GM21786 (cell line): ENCODE measurements around the gene DVL3.
"Not testable (repeated sequence)": the region's sequence is repeated elsewhere in the genome, so short reads cannot be mapped to it uniquely, and the experiment has no call there.

Source experiments
- ATAC-seq: cut with Tn5 transposase; IDR thresholded peaks from one replicate; pipeline ENCODE4 v1.9.1; 2021; ENCODE audit not compliant: unreplicated experiment

The DVL3 gene

DNA sequence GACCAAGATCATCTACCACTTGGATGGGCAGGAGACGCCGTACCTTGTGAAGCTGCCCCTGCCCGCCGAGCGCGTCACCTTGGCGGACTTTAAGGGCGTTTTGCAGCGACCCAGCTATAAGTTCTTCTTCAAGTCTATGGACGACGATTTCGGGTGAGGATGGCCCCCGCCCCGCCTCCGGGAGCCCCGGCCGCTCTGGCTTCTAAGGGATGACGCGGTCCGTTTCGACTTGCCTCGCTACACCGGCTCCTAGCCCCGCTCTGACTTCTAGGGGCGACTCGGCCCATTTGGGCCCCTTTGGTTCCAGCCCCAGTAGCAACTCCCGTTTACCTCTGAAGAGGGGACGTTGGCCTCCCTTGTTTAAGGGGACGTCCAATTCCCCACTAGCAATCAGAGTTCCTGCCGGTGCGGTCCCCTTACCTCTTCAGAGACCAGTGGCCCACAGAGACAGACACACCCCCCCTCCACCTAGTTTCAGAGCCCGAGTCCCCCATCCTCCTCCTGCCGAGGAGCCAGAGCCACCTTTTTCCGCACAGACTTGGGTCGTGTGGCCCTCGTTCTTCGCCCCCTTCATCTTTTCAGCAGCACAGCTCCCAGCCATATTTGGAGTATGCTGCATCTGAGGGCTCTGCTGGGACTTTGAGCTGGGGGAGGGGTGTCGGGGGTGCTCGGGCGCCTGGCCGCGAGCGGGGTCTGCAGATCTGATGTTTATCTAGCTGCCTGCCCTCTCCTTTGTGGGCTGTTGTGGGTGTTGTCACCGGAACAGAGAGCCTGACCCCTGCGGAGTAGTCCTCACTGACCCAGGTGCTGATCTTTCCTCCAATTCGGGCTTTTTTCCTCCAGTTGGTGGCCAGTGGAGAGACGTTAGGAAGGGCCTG lies 706 bp downstream of the DVL3 start:
- ATAC-seq = peak; percentile 19

DNA sequence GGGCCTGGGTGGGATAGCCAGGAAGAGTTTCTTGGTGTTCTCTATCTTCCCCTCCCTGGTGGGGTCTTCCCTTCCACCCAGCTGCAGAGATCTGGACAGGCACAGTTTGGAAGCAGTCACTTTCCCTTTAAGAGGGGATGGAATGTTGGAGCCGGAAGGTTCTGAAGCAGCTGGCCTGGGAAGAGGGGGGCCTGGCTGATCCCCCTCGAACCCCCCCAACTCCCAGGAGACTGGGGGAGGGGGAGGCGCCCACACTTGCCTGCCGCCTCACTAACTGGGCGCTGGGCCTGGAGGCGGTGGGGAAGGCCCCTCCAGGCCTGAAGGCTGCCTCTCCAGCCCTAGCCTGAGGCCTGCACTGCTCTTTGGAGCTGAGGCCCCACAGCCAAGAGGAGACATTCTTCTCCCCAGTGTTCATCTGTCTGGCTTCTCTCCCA lies 1.4 kb downstream of the DVL3 start:
- ATAC-seq = no peak

- ATAC-seq = no peak
Measured at GRCh38 chr3:184157206-184157605, 2.0 kb downstream of the DVL3 start.

DNA sequence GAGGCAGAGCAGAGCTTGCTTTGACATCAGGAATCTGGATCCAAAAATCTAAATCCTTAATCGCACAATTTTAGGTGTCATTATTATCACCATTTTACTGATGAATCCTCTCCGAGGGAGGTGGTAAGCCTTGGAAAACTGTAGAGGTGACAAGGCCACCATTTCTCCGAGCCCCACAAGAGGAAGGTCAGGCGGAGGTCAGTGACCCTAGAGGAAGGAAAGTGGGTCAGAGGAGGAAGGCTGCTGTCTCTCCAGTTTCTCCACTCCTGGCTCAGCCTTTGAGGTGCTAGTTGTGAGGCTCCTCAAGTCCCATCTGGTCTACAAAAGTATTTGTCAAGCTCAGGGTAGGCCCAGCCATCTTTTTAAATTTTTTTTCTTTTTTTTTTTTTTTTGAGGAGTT lies 3.2 kb downstream of the DVL3 start:
- no peak for ATAC-seq

- no peak for ATAC-seq
Measured at GRCh38 chr3:184160456-184160855, 5.3 kb downstream of the DVL3 start.

GRCh38 chr3:184162571-184163070 lies 7.4 kb downstream of the DVL3 start:
- not testable (repeated sequence) for ATAC-seq

DNA sequence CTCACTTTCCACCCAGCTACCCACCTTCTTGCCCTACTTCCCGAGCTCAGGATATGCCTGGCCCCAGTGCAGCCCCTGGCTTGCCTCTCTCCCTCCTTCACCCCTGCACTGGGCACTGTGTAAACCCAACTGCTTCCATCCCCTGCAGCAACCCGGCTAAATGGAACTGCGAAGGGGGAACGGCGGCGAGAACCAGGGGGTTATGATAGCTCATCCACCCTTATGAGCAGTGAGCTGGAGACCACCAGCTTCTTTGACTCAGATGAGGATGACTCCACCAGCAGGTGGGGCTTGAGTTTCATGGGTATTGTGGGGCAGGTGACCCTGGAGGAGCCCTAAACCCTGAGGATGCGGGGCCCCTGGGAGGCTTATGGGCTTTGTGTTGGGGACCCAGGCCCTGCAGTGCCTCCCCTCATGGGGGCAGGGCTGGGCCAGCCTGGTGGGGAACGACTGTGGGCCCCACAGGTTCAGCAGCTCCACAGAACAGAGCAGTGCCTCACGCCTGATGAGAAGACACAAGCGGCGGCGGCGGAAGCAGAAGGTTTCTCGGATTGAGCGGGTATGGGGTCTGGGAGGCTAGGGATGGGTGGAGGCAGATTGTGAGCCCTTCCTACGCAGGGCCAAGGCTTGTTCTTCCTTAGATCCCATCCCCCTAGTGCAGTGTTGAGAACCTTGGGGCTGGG lies 9.6 kb downstream of the DVL3 start:
- ATAC-seq = no peak

- no peak for ATAC-seq
Measured at GRCh38 chr3:184165543-184165942, 10.4 kb downstream of the DVL3 start.

GRCh38 chr3:184166671-184167070 lies 11.5 kb downstream of the DVL3 start:
- no peak for ATAC-seq

DNA sequence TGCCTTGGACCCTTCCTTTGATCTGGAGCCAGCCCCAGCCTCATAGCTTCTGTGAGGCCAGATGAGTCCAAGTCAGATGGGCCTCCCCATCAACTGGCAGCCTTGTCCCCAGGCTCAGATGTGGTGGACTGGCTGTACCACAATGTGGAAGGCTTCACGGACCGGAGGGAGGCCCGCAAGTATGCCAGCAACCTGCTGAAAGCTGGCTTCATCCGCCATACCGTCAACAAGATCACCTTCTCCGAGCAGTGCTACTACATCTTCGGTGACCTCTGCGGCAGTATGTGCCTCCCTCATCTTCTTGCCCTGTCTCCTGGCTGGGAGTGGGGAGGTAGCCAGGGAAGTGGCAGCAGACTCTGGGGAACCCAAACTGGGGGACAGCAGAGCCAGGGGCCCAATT lies 12.6 kb downstream of the DVL3 start:
- no peak for ATAC-seq

DNA sequence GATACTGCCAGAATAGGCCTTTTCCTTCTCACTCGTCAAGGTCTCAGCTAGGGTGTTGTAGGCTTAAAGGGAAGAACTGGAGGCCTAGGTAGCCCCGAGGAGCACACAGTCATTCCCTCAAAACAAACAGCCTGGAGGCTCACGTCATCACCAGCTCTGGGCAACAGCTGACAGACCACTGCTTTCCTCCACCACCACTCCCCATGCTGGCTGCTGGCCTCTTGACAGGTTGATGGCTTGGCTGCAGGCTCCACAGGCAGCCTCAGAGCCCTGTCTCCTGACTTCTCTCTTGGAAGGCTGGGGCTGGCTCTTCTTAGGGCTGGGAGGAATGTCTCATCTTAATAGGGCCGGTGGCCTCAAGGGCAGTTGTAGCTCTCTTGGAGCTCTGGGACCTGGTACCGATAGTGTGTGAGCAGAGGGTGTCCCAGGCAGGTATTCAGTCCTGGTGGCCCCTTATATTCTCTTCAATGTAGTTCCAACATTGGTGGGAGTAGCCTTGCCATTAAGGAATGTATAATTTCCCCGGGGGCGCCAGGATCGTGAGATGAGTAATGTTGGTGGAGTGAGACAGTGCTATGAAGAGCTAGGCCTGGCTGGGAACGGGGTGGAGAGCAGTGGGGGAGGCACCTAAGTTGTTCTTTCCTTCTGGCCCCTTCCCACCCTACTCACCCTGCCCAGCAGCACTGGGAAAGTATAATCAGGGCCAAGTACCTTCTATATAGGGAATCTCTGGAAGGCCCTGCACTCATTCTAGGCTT lies 13.4 kb downstream of the DVL3 start:
- ATAC-seq = no peak

DNA sequence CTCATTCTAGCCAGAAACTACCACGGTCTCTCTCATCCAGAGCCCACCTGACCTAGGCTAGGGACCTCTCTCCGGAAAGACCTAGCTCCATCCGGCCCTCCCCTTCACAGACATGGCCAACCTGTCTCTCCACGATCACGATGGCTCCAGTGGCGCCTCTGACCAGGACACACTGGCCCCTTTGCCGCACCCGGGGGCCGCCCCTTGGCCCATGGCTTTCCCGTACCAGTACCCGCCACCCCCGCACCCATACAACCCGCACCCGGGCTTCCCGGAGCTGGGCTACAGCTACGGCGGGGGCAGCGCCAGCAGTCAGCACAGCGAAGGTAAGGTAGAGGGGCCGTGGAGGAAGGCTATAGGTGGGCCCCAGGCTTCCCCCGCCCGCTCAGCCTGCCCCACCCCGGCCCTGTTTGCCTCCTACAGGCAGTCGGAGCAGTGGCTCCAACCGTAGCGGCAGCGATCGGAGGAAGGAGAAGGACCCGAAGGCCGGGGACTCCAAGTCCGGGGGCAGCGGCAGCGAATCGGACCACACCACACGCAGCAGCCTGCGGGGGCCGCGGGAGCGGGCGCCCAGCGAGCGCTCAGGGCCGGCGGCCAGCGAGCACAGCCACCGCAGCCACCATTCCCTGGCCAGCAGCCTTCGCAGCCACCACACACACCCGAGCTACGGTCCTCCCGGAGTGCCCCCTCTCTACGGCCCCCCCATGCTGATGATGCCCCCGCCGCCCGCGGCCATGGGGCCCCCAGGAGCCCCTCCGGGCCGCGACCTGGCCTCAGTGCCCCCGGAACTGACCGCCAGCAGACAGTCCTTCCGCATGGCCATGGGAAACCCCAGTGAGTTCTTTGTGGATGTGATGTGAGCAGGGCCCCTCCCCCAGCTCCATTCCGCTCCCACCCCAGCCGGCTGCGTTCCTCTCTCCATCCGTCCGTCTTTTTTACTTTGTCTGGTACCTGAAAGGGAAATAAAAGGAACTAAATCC lies 15.0 kb downstream of the DVL3 start:
- ATAC-seq = no peak

GRCh38 chr3:184171562-184171961 lies 16.4 kb downstream of the DVL3 start:
- ATAC-seq = no peak

GRCh38 chr3:184172681-184173373 lies 17.6 kb downstream of the DVL3 start:
- no peak for ATAC-seq

DNA sequence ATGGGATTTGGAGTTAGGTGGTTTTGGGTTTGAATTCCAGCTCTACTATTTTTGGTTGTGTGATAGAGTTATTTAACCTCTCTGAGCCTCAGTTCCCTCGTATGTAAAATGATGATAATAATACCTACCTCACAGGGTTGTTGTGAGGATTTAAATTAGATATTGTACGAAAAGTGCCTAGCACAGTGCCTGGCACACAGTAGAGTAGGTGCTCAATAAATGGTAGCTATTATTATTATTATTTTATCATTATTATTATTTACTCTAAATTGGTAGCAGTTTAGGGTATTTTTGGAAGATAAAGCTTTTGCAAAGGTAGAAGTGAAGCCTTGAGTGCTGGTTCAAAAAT lies 18.2 kb downstream of the DVL3 start:
- no peak for ATAC-seq

DNA sequence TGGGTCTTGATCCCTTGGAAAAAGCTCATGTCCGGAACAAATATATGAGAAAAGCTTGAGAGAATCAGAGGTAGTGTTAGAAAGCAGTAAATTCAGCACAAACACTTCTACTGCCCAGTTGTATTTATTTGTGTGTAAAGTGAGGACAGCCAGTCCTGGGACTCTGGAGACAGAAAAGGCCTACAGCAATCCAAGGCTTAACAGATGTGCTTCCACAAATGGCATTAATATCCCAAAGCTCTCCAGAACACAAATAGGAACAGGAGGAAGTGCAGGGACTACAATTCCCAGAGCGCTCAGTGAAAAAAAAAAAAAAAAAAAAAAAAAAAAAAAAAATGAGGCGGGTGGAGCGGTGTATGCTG lies 19.1 kb downstream of the DVL3 start:
- ATAC-seq = no peak

GRCh38 chr3:184174646-184175492 lies 19.7 kb downstream of the DVL3 start, which contains the start of gene AP2M1:
TSS of gene AP2M1 (plus strand) at chr3:184174855. CDS start at chr3:184176994, 2,139 bp downstream.
- peak; percentile 98 for ATAC-seq

DNA sequence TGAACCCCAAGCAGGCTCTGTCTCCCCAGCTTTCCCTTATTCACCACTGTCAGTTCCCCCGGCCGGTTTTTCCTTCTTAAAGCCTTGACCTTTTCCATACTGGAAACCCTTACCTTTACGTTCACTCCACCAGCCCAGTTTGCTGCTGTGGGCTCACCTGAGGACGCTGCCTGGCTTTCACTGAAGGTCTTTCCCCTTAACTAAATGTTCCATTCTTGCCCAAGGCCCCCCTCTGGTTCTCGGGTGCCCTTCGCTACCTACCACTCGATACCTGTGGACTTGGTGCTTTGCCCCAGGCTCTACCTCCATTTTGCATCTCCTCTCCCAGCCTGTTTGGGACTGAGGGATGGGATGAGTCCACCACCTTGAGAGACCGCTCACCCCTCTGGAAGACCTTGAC lies 20.3 kb downstream of the DVL3 start:
- ATAC-seq = no peak

- no peak for ATAC-seq
Measured at GRCh38 chr3:184175981-184176376, 20.8 kb downstream of the DVL3 start.
